HG02678 (cell line): ENCODE measurements around the gene MAGEB5.
"Not testable (repeated sequence)": the region's sequence is repeated elsewhere in the genome, so short reads cannot be mapped to it uniquely, and the experiment has no call there.

ENCODE experiments used
- ATAC-seq: cut with Tn5 transposase; IDR thresholded peaks from one replicate; pipeline ENCODE4 v1.9.1; 2021; ENCODE audit warnings: mild to moderate bottlenecking, moderate library complexity; ENCODE audit not compliant: unreplicated experiment

The MAGEB5 gene

GRCh38 chrX:26215869-26216268 lies at the start of gene MAGEB5:
TSS of gene MAGEB5 (plus strand) at chrX:26216169. CDS start at chrX:26217302, 1,133 bp downstream.
- no peak for ATAC-seq

GRCh38 chrX:26192204-26192603 lies 23.8 kb upstream of the MAGEB5 start, which contains the start of gene MAGEB6:
TSS of gene MAGEB6 (plus strand) at chrX:26192440. CDS start at chrX:26193847, 1,407 bp downstream.
- no peak for ATAC-seq

- ATAC-seq, result no peak
These were observed 12.4 kb upstream of the MAGEB5 start for GRCh38 chrX:26203561-26203960.

- ATAC-seq, result not testable (repeated sequence)
These were observed 11.3 kb upstream of the MAGEB5 start for GRCh38 chrX:26204717-26205116.

- ATAC-seq, result no peak
These were observed 8.0 kb upstream of the MAGEB5 start for GRCh38 chrX:26208012-26208411.

GRCh38 chrX:26219351-26219750 lies 3.4 kb downstream of the MAGEB5 start:
- ATAC-seq, result no peak

- ATAC-seq, result no peak
These were observed 18.2 kb downstream of the MAGEB5 start for GRCh38 chrX:26234177-26234576.

GRCh38 chrX:26253526-26253925 lies 37.6 kb downstream of the MAGEB5 start:
- ATAC-seq, result no peak

GRCh38 chrX:26254436-26254835 lies 38.5 kb downstream of the MAGEB5 start:
- no peak for ATAC-seq

- ATAC-seq, result no peak
These were observed 46.2 kb downstream of the MAGEB5 start for GRCh38 chrX:26262121-26262523.
